Stimulated activated CD8-positive, alpha-beta memory T cell treated with anti-CD3 and anti-CD28 coated beads, Interleukin-12 subunit alpha, Interleukin-12 subunit beta, amount 100 ng/mL, for 4 hours (primary cell): ENCODE measurements around the gene TOR1A.
"Not testable (repeated sequence)": the region's sequence is repeated elsewhere in the genome, so short reads cannot be mapped to it uniquely, and the experiment has no call there.

Source experiments
- DNase-seq: peaks from one replicate; pipeline ENCODE4 v3.0.0-alpha.2; 2020; ENCODE audit warnings: low read depth

The TOR1A gene

DNA sequence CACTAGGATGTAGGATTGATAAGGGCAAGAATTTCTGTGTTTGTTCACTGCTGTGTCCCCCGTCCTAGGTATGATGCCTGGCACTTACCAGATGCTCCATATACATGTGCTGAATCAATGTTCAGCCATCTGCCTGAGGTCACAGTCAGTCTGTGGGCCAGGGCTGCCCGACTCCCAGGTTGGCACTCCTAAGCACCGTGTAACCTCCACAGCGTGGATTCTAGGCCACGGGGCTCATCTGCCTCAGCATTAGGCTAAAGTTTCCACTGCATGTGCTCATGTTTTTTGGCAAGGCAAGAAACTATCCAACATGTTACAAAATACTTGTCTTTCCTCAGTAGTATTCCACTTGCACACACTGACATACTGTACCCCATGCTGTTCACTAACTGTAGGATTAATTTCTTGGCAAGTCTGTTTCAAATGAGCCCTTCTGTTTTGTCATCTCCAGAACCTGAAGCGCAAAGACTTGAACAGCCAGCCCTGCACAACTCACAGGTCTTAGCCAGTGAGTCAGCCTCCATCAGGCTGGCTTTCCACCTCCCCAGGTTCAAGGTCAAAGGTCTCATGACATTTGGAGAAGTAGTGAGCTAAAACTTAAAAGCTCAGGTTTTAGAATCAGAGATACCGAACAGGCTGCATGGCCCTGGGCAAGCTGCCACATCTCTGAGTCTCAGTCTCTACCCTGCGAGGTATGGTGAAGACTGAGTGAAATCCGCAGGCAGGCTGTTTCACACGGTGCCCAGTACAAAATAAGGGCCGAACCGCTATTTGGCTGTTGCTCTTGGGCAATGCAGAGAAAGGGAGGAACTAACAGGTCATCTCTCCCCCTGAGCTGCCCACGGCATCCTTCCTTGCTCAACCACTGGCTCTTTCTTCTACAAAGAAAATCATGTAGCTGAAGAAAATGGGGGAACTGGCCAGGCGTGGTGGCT lies 7.2 kb downstream of the TOR1A start:
- DNase-seq: no peak

DNA sequence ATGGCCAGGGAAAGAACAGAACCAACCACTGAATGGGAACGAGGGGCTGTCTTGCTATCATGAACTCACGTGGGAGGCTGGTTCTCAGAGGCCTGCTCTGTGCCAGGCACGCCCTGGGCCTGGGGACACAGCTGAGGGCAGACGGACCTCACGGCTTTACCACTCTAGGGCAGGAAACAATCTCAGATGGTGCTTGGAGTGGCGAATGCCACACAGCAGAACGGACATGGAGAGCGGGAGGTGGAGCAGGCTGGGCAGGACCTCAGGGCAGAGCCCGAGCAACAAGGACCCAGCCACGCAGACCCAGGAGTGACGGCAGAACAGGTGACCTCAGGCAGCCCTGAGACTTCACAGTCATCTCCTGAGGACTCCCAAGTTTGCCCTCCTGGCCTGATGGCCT lies 8.7 kb downstream of the TOR1A start:
- no peak for DNase-seq

- no peak for DNase-seq
Measured at GRCh38 chr9:129814432-129815223, 9.3 kb downstream of the TOR1A start.

- DNase-seq: no peak
Measured at GRCh38 chr9:129813661-129814060, 10.3 kb downstream of the TOR1A start.

- no peak for DNase-seq
Measured at GRCh38 chr9:129812385-129812784, 11.6 kb downstream of the TOR1A start.

DNA sequence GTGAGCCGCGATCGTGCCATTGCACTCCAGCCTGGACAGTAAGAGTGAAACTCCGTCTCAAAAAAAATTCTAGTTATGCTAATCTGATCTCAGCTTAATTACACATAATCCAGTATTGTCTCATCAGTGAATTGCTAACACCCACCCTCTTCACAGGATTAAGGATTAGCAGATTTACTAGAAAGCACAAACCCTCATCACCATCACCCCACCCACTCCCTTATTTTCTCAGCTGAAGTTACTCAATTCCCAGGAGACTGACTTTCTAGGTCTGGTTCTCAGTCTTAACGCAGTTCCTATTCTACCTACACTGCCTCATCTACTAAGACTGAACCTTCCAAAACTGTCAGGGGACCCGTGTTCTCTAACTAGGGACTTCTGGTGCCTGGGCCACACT lies 12.0 kb downstream of the TOR1A start:
- DNase-seq: no peak

GRCh38 chr9:129810788-129811187 lies 13.1 kb downstream of the TOR1A start:
- DNase-seq: no peak

DNA sequence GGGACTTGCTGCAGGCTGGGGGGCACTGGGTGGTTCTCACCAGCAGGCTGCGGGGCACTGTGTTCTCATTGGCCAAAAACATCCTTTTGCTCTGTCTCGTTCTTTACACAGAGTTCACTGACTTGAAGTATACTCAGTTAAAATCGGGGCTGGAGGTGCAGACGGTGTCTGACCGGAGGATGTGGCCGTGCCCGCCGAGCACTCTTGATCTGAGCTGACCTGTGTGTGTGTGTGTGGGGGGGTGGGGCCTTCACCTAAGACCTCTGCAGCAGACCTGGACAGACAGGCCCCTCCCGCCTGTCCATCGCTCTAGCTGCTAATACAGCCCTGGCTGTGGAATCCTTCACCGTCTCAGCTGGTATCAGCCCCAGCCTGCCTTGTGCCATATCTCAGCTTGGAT lies 13.8 kb downstream of the TOR1A start:
- DNase-seq: no peak

GRCh38 chr9:129809346-129809745 lies 14.6 kb downstream of the TOR1A start:
- DNase-seq: no peak

GRCh38 chr9:129806061-129806460 lies 17.9 kb downstream of the TOR1A start:
- DNase-seq: no peak

- no peak for DNase-seq
Measured at GRCh38 chr9:129803676-129804060, 20.3 kb downstream of the TOR1A start.

- DNase-seq: peak; percentile 92
Measured at GRCh38 chr9:129802833-129803675, 20.9 kb downstream of the TOR1A start, which contains the start of gene TOR1B. Gene TOR1B, plus strand, starts transcription at chr9:129803184. Its CDS starts 29 bp downstream, at chr9:129803213.

- DNase-seq: no peak
Measured at GRCh38 chr9:129801504-129801903, 22.4 kb downstream of the TOR1A start.

- DNase-seq: no peak
Measured at GRCh38 chr9:129798973-129799372, 25.0 kb downstream of the TOR1A start.

- DNase-seq: not testable (repeated sequence)
Measured at GRCh38 chr9:129796029-129796428, 27.9 kb downstream of the TOR1A start.

- no peak for DNase-seq
Measured at GRCh38 chr9:129794549-129794948, 29.4 kb downstream of the TOR1A start.

GRCh38 chr9:129786481-129786880 lies 37.5 kb downstream of the TOR1A start:
- no peak for DNase-seq

GRCh38 chr9:129785866-129786265 lies 38.1 kb downstream of the TOR1A start:
- no peak for DNase-seq

GRCh38 chr9:129784970-129785369 lies 39.0 kb downstream of the TOR1A start:
- DNase-seq: not testable (repeated sequence)

GRCh38 chr9:129783516-129784361 lies 40.2 kb downstream of the TOR1A start:
- DNase-seq: peak; percentile 41

DNA sequence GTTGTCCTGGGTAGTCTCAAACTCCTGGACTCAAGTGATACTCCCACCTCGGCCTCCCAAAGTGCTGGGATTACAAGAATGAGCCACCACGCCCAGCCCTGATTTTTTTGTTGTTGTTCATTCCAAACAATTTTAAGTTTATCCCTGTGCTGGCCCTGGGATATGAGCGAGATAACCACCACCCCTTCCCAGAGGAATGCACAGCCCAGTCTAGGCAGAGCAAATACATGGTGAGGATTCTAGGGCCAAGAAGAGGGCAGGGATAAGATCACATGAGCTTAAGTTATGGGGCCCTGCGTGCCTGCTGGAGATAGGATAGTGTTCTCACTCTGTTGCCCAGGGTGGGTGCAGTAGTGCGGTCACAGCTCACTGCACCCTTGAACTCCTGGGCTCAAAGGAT lies 42.0 kb downstream of the TOR1A start:
- DNase-seq: no peak
